HEK293 (cell line): ENCODE results near the gene APEX1.

ENCODE experiments used
- CTCF ChIA-PET: fragments of 350-600 bp; formaldehyde crosslinking; extraction: SDS; loops from one replicate; lab custom pipeline; 2021; ENCODE audit warnings: antibody characterized with exemption; lab: Yijun Ruan, JAX
- POLR2A ChIA-PET: fragments of 300-600 bp; formaldehyde crosslinking; extraction: SDS; loops from one replicate; lab custom pipeline; 2020; ENCODE audit warnings: antibody characterized with exemption, inconsistent platforms; lab: Yijun Ruan, JAX
- H3K27ac ChIP-seq: fragments of 200-500 bp; sonication (Bioruptor generic); 2 replicates; pipeline ENCODE4 v1.5.1; 2014; ENCODE audit warnings: low read depth, low read length, control low read depth, inconsistent platforms; ENCODE audit errors: extremely low read depth
- H3K36me3 ChIP-seq, 2 experiments: fragments of 200-500 bp in 1 of 2; sonication (Bioruptor generic) in 1 of 2; 1 replicate in 1 of 2; 2 replicates in 1 of 2; pipeline ENCODE4 v1.5.1; 2014 to 2017; ENCODE audit warnings: inconsistent platforms in 2 of 2, low read length in 2 of 2; ENCODE audit not compliant: control insufficient read depth in 2 of 2, insufficient read depth in 1 of 2
- H3K4me1 ChIP-seq: fragments of 200-500 bp; sonication (Bioruptor generic); 2 replicates; pipeline ENCODE4 v1.5.1; 2014; ENCODE audit warnings: mild to moderate bottlenecking, low read length, inconsistent platforms; ENCODE audit not compliant: control insufficient read depth, insufficient read depth
- H3K4me3 ChIP-seq: 2 replicates; pipeline ENCODE4 v1.5.1; 2011; ENCODE audit warnings: low read depth, mild to moderate bottlenecking, control low read depth, low read length, moderate library complexity
- H3K9me3 ChIP-seq: fragments of 200-500 bp; sonication (Bioruptor generic); 2 replicates; pipeline ENCODE4 v1.5.1; 2014; ENCODE audit warnings: low read depth, low read length, inconsistent platforms; ENCODE audit not compliant: control insufficient read depth, insufficient read depth
- GLIS2 ChIP-seq: fragments of 450-650 bp; formaldehyde crosslinking; IDR thresholded peaks from 2 replicates; pipeline ENCODE4 v1.5.1; 2016; ENCODE audit warnings: missing biosample characterization, missing genetic modification characterization
- HOXC10 ChIP-seq: sonication (generic); formaldehyde crosslinking; IDR thresholded peaks from 2 replicates; pipeline ENCODE4 v1.8.1; 2023; ENCODE audit warnings: mild to moderate bottlenecking, missing genetic modification reagents
- KLF9 ChIP-seq: fragments of 450-650 bp; formaldehyde crosslinking; IDR thresholded peaks from 2 replicates; pipeline ENCODE4 v1.5.1; 2016; ENCODE audit warnings: missing biosample characterization, missing genetic modification characterization, low read depth
- SCRT1 ChIP-seq: fragments of 450-650 bp; formaldehyde crosslinking; IDR thresholded peaks from 2 replicates; pipeline ENCODE4 v1.5.1; 2016; ENCODE audit warnings: missing biosample characterization, missing genetic modification characterization, borderline replicate concordance
- ZBTB48 ChIP-seq: fragments of 450-650 bp; formaldehyde crosslinking; IDR thresholded peaks from 2 replicates; pipeline ENCODE4 v1.5.1; 2016; ENCODE audit warnings: missing biosample characterization, missing genetic modification characterization
- ZBTB8A ChIP-seq: fragments of 450-650 bp; formaldehyde crosslinking; IDR thresholded peaks from 2 replicates; pipeline ENCODE4 v1.5.1; 2016; ENCODE audit warnings: missing biosample characterization, missing genetic modification characterization
- ZNF174 ChIP-seq: fragments of 450-650 bp; formaldehyde crosslinking; IDR thresholded peaks from 2 replicates; pipeline ENCODE4 v1.5.0; 2017; ENCODE audit warnings: missing biosample characterization, mild to moderate bottlenecking, missing genetic modification characterization
- ZNF24 ChIP-seq: fragments of 450-650 bp; formaldehyde crosslinking; IDR thresholded peaks from 2 replicates; pipeline ENCODE4 v1.5.1; 2016; ENCODE audit warnings: missing biosample characterization, missing genetic modification characterization
- ZNF600 ChIP-seq: fragments of 450-650 bp; formaldehyde crosslinking; IDR thresholded peaks from 2 replicates; pipeline ENCODE4 v1.5.1; 2016; ENCODE audit warnings: missing biosample characterization, missing genetic modification characterization
- ZNF776 ChIP-seq: fragments of 450-650 bp; formaldehyde crosslinking; IDR thresholded peaks from 2 replicates; pipeline ENCODE4 v1.5.0; 2017; ENCODE audit warnings: missing biosample characterization, missing genetic modification characterization, borderline replicate concordance
- ZNF777 ChIP-seq: fragments of 450-650 bp; formaldehyde crosslinking; IDR thresholded peaks from 2 replicates; pipeline ENCODE4 v1.5.1; 2017; ENCODE audit warnings: missing biosample characterization, missing genetic modification characterization, borderline replicate concordance
- ZNF785 ChIP-seq: fragments of 450-650 bp; formaldehyde crosslinking; IDR thresholded peaks from 2 replicates; pipeline ENCODE4 v1.5.1; 2016; ENCODE audit warnings: missing biosample characterization, missing genetic modification characterization
- ZSCAN23 ChIP-seq: fragments of 450-650 bp; formaldehyde crosslinking; IDR thresholded peaks from 2 replicates; pipeline ENCODE4 v1.5.1; 2016; ENCODE audit warnings: missing biosample characterization, missing genetic modification characterization
- TF ChIP-seq, protein P1 (sequence below): fragments of 450-650 bp; formaldehyde crosslinking; IDR thresholded peaks from 2 replicates; pipeline ENCODE4 v1.5.1; 2017; ENCODE audit warnings: missing biosample characterization, missing genetic modification characterization
- TF ChIP-seq, protein P2 (sequence below): fragments of 450-650 bp; formaldehyde crosslinking; IDR thresholded peaks from 2 replicates; pipeline ENCODE4 v1.5.1; 2016; ENCODE audit warnings: missing biosample characterization, missing genetic modification characterization
- TF ChIP-seq, protein P3 (sequence below): fragments of 450-650 bp; formaldehyde crosslinking; IDR thresholded peaks from 2 replicates; pipeline ENCODE4 v1.5.1; 2017; ENCODE audit warnings: missing biosample characterization, missing genetic modification characterization
- TF ChIP-seq, protein P4 (sequence below): fragments of 450-650 bp; formaldehyde crosslinking; optimal IDR thresholded peaks from 2 replicates; pipeline ENCODE3; 2016; ENCODE audit warnings: missing biosample characterization, mild to moderate bottlenecking, missing genetic modification characterization

APEX1 gene

DNA sequence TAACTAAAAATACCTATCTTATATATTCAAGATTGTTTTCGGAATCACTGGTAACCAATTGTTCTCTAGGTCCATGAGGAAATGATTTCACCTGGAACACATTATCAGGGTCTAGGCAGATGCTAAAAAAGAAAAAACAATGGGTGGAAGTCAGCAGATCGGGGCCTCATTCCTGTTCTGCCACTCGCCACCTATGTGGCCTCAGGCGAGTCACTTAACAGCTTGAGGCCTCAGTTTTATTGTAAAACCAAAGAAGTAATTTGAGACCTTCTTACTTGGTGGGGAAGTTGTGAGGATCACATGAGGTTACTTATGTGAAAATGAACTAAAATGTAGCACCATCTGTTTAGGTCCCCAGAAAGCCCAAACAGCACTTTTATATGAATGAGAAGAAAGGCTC is 44.1 kb downstream of the APEX1 start (continued):
- TF ChIP-seq ZNF776 (tag by site-specific recombination): no peak
- TF ChIP-seq, protein P1, sequence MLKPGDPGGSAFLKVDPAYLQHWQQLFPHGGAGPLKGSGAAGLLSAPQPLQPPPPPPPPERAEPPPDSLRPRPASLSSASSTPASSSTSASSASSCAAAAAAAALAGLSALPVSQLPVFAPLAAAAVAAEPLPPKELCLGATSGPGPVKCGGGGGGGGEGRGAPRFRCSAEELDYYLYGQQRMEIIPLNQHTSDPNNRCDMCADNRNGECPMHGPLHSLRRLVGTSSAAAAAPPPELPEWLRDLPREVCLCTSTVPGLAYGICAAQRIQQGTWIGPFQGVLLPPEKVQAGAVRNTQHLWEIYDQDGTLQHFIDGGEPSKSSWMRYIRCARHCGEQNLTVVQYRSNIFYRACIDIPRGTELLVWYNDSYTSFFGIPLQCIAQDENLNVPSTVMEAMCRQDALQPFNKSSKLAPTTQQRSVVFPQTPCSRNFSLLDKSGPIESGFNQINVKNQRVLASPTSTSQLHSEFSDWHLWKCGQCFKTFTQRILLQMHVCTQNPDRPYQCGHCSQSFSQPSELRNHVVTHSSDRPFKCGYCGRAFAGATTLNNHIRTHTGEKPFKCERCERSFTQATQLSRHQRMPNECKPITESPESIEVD (tag by site-specific recombination): peak; percentile 65
- TF ChIP-seq HOXC10 (CRISPR knock-in tag): no peak
- TF ChIP-seq, protein P2, sequence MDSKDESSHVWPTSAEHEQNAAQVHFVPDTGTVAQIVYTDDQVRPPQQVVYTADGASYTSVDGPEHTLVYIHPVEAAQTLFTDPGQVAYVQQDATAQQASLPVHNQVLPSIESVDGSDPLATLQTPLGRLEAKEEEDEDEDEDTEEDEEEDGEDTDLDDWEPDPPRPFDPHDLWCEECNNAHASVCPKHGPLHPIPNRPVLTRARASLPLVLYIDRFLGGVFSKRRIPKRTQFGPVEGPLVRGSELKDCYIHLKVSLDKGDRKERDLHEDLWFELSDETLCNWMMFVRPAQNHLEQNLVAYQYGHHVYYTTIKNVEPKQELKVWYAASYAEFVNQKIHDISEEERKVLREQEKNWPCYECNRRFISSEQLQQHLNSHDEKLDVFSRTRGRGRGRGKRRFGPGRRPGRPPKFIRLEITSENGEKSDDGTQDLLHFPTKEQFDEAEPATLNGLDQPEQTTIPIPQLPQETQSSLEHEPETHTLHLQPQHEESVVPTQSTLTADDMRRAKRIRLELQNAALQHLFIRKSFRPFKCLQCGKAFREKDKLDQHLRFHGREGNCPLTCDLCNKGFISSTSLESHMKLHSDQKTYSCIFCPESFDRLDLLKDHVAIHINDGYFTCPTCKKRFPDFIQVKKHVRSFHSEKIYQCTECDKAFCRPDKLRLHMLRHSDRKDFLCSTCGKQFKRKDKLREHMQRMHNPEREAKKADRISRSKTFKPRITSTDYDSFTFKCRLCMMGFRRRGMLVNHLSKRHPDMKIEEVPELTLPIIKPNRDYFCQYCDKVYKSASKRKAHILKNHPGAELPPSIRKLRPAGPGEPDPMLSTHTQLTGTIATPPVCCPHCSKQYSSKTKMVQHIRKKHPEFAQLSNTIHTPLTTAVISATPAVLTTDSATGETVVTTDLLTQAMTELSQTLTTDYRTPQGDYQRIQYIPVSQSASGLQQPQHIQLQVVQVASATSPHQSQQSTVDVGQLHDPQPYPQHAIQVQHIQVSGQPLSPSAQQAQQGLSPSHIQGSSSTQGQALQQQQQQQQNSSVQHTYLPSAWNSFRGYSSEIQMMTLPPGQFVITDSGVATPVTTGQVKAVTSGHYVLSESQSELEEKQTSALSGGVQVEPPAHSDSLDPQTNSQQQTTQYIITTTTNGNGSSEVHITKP (tag by site-specific recombination): peak; percentile 1; the same call in 1 of the 2 replicates
- no peak for TF ChIP-seq ZNF174 (tag by site-specific recombination)
- TF ChIP-seq, protein P3, sequence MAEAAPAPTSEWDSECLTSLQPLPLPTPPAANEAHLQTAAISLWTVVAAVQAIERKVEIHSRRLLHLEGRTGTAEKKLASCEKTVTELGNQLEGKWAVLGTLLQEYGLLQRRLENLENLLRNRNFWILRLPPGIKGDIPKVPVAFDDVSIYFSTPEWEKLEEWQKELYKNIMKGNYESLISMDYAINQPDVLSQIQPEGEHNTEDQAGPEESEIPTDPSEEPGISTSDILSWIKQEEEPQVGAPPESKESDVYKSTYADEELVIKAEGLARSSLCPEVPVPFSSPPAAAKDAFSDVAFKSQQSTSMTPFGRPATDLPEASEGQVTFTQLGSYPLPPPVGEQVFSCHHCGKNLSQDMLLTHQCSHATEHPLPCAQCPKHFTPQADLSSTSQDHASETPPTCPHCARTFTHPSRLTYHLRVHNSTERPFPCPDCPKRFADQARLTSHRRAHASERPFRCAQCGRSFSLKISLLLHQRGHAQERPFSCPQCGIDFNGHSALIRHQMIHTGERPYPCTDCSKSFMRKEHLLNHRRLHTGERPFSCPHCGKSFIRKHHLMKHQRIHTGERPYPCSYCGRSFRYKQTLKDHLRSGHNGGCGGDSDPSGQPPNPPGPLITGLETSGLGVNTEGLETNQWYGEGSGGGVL (tag by site-specific recombination): no peak
- TF ChIP-seq GLIS2 (tag by site-specific recombination): no peak
- 0 out of 2 replicates have a peak, but pooled peaks have one; percentile 37 for TF ChIP-seq ZNF600 (tag by site-specific recombination)

DNA sequence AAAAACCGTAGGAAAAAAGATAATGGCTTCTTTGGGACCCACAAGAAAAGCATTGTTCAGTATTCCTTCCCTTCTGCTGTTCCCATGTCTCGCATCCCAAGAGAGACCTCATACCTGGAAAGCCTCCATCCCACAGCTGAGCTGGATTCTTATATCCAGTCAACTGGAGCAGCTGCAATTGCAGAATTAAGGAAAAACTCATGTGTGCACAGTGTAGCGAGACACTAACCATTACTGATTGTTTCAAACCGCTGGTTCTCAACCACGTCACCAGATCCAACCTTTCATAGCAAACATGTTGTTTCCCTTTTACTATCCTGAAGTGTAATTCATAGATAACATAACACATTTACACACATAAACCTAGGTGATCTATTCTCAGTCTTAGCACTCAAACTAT is 44.9 kb downstream of the APEX1 start:
- POLR2A ChIA-PET: interaction anchor here (0.9 kb wide), 1 partner anchor 30 kb away, joined by 3 read pairs; no protein-coding TSS in a partner anchor
- Histone ChIP-seq H3K9me3 (no peaks in the 10 kb centered on the region), H3K4me1 (peaks cover 2% of the 10 kb centered on the region; the same call in 1 of the 2 replicates), H3K4me3 (no peak overlapping the region), H3K36me3 (no peaks in the 10 kb centered on the region), H3K27ac (no peak overlapping the region)
- CTCF ChIA-PET: interaction anchor here (0.6 kb wide), 1 partner anchor 1058 kb away, joined by 3 read pairs; no protein-coding TSS in a partner anchor
- TF ChIP-seq, protein P4, sequence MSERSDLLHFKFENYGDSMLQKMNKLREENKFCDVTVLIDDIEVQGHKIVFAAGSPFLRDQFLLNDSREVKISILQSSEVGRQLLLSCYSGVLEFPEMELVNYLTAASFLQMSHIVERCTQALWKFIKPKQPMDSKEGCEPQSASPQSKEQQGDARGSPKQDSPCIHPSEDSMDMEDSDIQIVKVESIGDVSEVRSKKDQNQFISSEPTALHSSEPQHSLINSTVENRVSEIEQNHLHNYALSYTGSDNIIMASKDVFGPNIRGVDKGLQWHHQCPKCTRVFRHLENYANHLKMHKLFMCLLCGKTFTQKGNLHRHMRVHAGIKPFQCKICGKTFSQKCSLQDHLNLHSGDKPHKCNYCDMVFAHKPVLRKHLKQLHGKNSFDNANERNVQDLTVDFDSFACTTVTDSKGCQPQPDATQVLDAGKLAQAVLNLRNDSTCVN (tag by site-specific recombination): no peak
- no peak for TF ChIP-seq SCRT1 (tag by site-specific recombination)
- TF ChIP-seq ZNF785 (tag by site-specific recombination): no peak
- no peak for TF ChIP-seq ZBTB8A (tag by site-specific recombination)
- TF ChIP-seq ZNF24: no peak
- TF ChIP-seq ZNF777 (tag by site-specific recombination): no peak
- TF ChIP-seq ZBTB48 (tag by site-specific recombination): no peak
- no peak for TF ChIP-seq KLF9
- no peak for TF ChIP-seq ZSCAN23
